HG02571 (cell line): ENCODE results near the gene SLC4A1AP.

Source experiments
- ATAC-seq: cut with Tn5 transposase; IDR thresholded peaks from one replicate; pipeline ENCODE4 v1.9.1; 2021; ENCODE audit warnings: mild to moderate bottlenecking, moderate library complexity; ENCODE audit not compliant: unreplicated experiment

SLC4A1AP gene

DNA sequence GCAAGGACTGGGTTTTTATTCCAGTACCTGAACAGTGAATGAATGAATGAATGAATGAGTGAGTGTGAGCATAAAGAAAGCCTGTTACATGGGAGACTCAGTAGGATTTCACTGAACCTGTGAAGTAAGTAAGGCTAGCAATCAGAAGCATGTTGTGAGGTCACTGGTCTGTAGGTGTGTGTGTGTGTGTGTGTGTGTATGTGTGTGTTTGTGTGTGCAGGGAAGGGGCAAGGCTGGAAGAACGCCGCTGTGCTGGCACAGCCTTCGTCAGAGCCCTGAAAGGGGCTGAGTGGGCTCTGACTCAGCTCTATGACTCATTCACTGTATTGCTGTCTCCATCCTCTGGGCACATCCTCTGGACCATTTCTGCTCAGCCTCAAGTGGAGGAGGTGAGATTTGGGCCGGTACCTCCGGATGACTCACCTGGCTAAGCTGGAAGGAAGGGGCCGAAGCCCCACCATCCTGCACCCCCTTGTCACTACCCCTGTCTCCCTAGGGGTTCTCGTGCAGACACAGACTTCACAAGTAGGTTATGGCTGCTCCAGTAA lies 56.4 kb downstream of the SLC4A1AP start:
- no peak for ATAC-seq

DNA sequence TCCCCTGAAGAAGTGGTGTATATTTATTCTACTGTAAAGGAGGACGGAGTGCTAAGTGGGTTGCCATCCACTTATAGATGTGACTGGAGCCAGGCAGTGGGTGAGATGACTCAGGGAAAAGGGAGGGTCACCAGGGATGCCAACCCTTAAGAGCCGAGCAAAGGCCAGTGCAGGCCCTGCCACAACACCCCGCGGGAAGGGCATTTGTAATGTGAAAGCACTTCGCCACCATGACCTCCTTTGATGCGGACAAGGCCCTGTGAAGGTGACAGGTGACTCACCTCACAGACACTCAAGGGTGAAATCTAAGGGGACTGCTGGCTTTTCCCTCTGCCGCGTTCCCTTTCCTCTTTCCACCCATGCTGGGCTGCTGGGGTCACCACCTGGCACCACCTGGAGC lies 57.6 kb downstream of the SLC4A1AP start:
- no peak for ATAC-seq

DNA sequence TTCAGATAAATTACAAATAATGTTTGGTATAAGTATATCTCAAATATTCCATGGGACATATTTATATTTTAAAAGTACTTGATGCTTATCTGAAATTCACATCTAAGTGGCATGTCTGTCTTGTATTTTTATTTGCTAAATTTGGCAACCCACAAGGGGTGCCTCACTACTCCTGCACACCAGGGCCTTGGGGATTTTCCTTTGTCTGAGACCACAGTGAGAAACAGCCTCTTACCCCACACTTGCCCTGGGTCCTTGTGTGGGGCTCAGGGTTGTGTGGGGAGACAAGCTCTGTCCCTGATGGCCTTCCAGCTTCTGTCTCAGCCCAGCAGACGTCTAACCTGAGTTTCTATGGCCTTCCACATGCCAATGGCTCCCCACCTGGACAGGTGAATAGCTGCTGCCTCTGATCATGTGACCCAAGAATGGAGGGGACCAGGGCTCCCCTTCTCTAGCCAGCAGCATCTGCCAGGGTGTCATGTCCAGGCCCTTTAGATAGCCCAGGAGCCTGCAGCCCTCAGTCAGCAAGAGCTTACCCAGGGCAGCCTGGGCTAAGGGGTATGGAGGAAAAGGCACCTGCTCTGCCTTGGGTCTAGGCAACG lies 58.3 kb downstream of the SLC4A1AP start:
- no peak for ATAC-seq

DNA sequence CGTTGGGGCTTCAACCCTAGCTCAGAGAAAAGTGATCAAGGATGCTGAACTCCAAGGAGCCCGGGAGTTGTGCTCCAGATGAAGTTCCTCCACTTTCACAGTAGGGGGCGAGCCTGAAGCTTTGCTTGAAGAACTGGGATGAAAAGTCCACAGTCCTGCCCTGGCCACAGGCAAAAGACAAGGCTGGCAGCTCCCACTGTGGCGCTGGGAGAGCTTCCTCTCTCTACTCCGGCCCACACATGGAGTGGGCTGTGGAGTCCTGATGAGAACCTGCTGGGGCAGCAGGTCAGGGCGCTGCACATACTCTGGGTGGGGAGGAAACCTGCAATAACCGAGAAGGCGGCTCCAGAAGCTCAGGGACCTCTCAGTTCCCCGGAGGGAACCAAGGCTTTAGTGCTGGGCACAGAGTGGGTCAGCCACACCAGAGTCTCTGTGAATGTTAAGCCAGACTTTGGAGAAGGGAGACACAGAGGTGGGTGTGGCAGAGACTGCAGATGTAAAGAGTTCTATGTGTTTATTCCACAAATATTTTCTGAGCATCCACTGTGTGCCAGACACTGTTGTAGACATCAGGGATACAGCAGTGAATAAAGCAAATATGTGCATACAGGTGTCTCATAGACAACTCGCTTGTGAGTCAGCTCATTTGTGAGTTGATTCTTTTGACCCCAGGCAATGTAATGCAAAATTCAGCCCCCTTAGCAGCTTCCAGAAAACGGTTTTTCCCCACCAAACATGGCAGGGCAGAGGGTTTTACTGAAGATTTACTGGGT lies 59.9 kb downstream of the SLC4A1AP start:
- ATAC-seq: no peak

DNA sequence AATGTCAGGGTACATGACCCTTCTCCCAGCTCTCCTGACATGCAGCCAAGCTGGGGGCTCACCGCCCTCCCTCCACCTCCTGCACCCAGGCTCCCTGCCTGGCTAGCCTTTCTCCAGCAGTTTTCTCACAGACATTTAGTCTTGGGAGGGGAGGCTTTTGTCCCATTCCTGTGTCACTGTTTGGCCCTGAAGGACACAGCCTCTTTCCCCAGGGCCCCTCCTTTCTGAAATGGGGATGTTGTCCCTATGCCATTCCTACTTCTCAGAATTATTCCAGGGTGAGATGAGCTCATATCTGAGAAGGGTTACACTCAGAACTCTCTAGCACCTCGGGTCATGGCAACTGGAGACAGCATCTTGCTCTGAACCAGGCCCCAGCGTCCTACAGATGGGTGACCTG lies 60.5 kb downstream of the SLC4A1AP start:
- ATAC-seq: no peak

DNA sequence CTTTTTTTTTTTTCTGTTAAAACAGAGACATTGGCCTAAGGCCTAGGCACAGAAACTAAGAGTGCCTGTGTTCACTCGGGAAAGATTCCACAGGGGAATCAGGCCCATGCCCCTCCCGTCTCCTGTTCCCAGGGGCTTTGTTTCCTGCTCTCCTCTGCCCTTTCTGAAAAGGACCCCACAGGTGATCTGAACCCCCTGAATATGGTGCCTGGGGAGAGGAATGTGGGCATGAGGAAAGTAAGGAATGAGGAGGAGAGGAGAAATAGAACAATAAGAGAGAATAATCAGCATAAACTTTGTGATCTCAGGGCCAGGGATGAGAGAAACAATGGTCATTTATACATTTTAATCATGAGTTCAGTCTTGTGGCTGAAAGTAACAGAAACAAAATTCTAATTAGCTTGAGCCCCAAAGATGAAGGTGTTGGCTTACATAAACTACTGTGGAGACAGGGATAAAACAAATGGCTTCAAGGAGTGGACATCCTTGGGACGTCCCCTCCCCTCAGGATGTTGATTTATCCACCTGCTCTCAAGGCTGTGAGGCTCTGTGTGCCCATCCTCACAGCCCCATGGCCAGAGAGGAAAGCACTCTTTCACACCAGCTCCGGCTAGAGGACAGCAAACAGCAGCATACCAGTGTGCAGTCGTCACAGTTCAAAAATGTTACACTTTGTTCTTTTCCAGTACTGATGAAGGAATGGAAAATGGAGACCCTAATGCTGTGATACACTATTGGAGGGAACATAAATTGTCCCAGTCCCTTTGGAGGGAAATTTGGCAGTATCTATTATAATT lies 61.4 kb downstream of the SLC4A1AP start:
- no peak for ATAC-seq

DNA sequence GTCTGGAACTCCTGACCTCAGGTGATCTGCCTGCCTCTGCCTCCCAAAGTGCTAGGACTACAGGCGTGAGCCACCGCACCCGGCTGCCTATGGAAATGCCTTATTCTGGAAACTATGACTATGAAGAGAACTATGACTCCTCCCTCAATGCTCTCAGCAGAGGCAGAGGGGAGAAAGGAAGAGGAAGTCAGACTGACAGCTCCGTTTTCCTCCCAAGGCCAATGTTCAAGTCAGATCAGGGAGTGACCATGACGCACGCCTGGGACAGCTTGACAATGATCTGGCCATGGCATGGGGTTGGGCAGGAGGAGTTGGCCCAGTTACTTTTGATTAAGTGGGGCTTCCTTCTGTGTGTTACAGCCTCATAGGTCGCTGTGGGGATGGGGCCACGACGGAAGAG lies 63.6 kb downstream of the SLC4A1AP start:
- ATAC-seq: no peak

DNA sequence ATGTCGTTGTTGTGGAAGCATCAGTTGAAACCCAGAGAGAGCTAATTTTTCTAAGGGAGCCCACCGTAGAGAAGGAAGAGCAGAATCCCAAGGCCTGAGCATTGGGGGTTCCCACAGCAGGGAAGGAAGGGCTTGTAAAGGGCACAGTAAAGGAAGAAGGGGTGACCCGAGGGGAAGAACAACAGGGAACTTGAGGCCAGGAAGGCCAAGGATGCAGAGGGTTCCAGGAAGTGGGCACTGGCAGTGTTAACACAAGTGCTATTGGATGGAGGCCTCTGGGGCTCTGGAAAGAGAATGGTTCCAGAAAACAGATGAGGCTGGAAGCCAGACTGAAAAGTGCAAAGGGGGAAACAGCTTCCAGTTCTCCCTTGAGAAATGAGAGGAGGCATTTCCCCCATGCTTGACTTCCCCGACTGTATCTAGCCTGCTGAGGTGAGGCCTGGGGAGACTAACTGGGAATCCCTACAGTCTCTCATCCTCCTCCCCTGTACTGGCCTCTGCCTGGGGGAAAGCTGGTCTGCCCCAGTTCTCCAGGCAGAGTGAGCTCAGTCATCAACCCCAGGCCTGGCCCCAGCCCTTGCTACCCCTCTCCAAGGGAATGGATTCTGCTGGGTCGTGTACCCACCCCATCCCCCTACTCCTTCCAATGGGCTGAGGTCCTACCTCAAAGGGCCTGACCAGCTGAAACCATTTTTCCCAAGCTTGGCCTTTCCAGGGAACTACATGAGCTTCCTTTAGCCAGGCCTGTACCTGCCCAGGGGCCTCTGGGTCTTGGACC lies 64.6 kb downstream of the SLC4A1AP start:
- no peak for ATAC-seq

DNA sequence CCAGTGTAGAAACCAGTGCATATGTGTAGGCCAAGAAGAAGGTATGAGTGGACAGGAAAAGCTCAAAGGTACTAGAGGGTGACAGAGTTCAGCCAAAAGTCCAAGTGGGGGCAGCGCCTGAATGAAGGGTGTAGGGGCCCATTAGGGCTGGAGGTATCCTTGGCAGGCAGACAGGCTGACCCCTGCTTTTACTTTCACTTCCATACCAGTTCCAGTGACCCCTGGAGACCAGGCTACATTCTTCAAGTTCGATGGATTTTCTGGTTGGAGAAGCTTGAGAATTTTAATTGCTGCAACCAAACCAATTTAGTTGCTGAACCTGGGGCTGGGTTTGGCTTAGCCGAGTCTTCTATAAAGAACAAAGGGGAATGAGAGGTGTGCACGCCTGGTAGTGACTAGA lies 65.5 kb downstream of the SLC4A1AP start:
- ATAC-seq: no peak

DNA sequence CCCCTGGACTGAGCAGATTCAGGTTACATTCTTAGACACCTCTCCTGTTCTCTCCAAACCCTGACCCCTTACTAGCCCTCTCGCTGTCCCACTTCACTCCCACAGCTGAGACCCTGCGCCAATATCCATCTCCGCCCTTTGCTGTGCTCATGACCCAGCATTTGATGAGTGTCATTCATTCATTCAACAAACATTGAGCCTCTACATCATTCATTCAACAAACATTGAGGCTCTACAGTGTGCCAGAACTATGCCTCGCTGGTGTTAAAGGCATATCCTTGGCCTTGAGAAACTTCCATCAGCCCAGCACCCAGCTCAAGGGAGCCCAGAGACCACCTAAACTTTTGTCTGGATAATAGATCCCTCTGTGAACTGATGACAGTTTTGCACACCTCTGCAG lies 65.9 kb downstream of the SLC4A1AP start:
- no peak for ATAC-seq

DNA sequence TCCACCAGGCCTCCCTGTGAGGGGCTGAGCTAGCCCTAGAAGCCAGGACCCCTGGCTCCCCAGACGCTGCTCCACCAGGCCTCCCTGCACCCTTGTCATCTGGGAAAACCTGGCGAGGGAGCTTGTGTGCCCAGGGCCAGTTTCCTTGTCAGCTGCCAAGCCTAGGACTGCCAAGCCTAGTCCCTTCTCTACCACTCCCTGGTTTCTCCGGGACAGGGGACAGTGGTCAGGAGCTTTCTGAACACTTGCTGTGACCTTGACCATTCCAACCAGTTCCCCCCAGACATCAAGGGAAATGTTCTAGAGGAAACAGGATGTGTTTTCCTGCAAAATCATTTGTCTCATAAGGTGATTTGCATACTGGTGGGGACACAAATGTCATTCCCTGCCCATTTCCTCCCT lies 66.6 kb downstream of the SLC4A1AP start:
- no peak for ATAC-seq

DNA sequence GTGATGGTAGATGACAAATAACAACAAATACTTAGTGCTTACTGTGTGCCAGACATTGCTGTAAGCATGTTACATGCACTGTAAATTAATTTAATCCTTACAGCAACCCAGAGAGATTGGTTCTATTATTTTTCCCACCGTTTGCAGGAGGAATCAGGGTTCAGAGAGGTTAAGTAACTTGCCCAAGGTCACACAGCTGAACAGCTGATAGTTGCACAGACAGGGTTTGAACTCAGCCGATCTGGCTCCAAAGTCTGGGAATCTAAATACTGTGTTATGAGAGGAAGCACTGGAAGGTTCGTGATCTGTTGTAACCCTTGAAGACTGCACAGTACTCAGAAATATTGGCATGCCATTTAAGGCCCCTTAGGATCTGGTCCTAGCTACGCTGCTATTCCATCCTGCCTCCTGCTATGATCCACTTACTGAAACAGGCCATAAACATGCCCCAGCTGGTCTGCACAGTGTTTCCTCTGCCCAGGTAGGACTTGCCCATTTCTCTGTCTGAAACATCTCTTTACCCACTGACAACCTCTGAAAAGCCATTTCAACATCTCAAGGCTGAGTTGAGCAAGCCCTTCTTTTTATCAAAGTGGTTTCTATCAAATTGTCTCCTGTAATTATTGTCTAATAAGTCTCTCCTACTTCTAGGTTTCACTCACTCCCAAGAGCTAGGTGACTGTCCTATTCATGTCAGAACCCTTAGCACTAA lies 67.4 kb downstream of the SLC4A1AP start:
- ATAC-seq: no peak

DNA sequence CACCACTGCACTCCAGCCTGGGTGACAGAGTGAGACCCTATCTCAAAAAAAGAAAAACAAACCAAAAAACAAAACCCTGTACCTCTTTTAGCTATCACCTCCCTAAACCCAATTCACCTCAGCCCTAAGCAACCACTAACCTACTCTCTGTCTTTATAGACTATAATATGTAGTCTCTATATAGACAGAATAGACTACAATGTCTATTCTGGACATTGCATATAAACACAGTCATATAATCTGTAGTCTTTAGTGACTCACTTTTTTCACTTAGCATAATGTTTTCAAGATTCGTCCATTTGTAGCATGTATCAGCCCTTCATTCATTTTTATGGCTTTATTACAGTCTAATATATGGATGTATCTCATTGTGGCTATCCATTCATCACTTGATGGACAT lies 70.6 kb downstream of the SLC4A1AP start:
- no peak for ATAC-seq

DNA sequence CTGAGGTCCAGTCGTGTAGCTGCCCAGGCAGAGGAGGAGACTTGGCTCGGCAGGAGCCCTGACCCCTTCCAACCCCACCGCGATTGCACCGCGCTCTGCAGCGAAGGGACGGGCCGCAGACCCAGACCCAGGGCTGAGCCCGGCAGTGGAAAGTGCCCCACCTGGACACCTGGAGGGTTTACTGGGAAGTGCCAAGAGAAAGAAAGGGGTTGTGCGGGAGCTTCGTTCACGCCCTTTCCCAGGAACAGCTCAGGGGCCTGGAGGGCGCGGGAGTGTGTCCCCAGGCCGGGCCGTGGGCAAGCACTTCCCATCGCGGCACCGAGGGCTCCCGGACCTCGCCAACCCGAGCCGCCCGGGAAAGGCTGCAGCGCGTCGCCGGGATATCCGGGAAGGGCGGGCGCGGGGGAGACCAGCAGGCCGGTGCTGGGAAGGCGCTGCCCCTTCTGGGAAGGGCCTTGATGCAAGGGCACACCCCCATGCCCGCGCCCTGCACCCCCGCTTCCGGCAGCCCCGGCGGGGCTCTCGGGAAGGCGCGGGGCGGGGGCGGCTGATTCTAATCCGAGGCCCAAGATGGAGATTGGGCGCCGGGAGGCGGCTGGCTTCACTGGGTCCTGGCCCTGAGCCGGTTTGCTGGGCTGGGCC lies 71.7 kb downstream of the SLC4A1AP start:
- no peak for ATAC-seq

DNA sequence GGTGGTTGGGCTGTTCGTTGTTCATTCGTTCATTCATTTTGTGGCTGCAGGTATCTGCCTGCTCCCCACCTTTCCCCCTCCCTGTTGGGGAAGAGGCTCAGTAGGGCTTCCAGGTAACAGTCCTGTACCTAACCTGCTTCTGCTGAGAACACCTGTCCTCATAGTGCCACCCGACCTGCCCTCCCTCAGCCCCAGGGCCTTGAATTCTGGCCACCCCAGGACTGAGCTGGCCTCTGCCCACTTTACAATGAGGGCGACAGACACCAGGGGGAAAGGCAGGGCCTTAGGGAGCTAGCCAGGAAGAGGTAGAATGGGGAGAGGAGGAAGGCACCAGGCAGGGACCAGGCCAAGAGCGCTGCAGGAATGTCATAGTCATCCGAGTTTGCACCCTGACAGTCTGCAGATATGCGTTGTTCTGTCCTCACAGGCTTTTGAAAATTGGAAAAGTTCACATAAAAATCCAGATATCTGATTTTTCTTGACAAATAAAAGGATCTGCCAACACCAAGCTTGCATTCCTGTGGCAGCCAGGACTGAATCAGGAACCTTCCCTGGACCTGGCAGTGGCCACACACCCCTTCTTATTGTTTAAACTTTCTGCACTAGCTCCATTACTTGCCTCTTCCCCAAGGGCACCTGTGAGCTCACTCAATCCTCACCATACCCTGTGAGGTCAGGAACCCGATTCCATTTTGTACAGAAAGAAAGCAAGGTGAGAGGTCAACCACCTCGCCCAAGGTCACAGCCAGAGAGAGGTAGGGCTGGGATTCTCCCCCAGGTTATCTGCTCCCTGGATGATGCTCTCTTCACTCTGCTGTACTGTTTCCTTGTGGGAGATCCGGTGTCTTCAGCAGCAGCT lies 72.6 kb downstream of the SLC4A1AP start:
- ATAC-seq: no peak

DNA sequence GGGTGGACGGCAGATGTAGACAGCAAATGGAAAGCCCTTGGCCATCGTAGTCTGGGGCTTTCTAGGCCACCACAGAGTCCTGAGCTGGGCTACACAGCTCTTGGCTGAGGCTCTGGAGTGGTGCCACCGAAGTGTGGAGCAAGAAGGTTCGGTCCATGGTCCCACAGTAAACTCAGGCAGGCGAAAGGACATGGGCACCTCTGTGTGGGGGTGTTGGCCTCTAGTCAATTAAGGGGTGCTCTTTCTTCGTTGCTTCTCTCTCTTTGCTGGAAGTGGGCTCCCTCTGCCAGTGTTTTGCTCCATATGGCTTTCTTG lies 73.2 kb downstream of the SLC4A1AP start:
- no peak for ATAC-seq

DNA sequence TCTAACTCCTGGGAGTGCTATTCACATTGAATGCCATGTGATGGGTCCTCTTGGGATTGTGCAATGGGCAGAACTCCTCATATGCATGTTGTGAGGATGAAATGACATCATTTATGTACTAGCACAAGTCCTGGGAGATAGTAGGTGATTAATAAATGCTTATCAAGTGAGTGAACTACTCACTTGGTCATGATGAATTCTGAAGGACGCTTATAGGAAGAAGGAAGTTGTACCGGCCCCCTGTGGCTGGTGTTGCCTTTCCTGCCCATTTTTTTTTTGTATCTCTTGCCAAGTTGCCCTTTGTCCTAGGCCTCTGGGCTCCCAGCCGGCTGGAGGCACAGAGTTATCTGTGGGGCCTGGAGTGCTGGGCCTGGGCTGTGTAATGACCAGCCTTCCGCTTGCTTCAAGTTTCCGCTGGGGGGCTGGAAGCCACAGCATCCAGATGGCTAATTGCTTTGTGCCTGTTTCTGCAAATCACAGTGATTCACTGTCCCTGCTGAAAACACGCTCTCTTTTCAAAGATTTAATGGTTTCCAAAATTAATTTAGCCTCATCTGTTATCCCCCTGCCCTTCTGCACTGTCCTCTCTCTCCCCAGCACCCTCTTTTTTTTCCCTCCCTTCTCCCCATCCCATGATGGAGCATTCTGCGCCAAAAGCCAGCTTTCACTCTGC lies 74.1 kb downstream of the SLC4A1AP start:
- ATAC-seq: no peak

DNA sequence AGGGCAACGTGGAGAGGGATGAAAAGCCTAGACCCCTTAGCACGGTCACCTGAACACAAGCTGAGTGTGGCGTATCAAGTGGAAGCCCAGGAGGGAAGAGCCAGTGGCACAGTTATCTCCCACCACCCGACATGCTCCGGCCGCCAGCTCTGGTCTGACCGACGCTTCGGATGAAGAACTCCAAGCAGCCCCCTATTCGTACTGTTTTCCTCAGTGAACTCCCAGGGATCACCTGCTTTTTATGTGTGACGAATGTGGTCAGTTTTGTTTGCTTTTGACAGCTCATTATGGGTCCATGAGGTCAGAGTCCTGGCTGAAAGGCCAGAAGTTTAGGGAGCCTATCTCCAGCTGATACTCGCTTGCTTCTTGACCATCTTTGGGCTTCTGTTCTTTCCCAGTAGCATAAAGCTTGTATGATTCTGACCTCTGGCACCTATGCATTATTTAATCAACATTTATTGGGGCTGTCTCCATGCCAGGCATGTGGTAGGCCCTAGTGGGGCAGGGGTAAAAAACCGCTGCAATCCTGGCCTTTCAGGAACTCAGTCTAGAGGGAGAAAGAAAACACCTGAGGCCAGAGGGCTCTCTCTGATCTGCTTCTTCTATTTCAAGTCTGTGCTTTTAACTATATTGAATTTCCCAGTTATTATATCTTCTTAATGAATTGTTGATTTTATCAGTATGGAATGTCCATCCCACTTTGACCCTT lies 74.8 kb downstream of the SLC4A1AP start:
- ATAC-seq: no peak
